ENCODE data around the gene ZNF592. TPM values are rescaled to one million over a fixed set of nuclear protein-coding genes. Genes with fewer than 3 reads are reported as not detected.
"Not testable (repeated sequence)": the region's sequence is repeated elsewhere in the genome, so short reads cannot be mapped to it uniquely, and the experiment has no call there.

ZNF592 gene
- total and polyA plus RNA-seq, 5 experiments from 2014 or later: 3.2 to 40.7 (median 9.4) TPM

- H3K36me3 Mint-ChIP-seq: no peaks in the 10 kb centered on the region
- no peaks in the 10 kb centered on the region for H3K4me1 Mint-ChIP-seq
- peaks cover 0 to 23% (median 4%) of the 10 kb centered on the region in 5 donors for H3K27me3 Mint-ChIP-seq
- ATAC-seq: no peak
- DNase-seq: no peak
- POLR2A ChIA-PET: no interaction called here
- no peak overlapping the region for H3K27ac Mint-ChIP-seq
- no peak overlapping the region for H3K4me3 Mint-ChIP-seq
- H3K9me3 Mint-ChIP-seq: no peaks in the 10 kb centered on the region
Observed at GRCh38 chr15:84840255-84840654, 91.9 kb downstream of the ZNF592 start.

GRCh38 chr15:84840741-84841429 lies 92.5 kb downstream of the ZNF592 start:
- DNase-seq (no peak), ATAC-seq (no peak)
- H3K27ac Mint-ChIP-seq: no peak overlapping the region
- no peaks in the 10 kb centered on the region for H3K4me1 Mint-ChIP-seq
- POLR2A ChIA-PET: no interaction called here
- no peaks in the 10 kb centered on the region for H3K36me3 Mint-ChIP-seq
- H3K27me3 Mint-ChIP-seq: peaks cover 0 to 17% (median 4%) of the 10 kb centered on the region in 5 donors
- peaks cover 0 to 6% (median under 1%) of the 10 kb centered on the region in 9 donors for H3K9me3 Mint-ChIP-seq
- H3K4me3 Mint-ChIP-seq: no peak overlapping the region

- H3K27ac Mint-ChIP-seq: no peak overlapping the region
- no peak overlapping the region for H3K4me3 Mint-ChIP-seq
- POLR2A ChIA-PET: no interaction called here
- H3K4me1 Mint-ChIP-seq: no peaks in the 10 kb centered on the region
- DNase-seq: no peak
- peaks cover 0 to 9% (median 2%) of the 10 kb centered on the region in 5 donors for H3K27me3 Mint-ChIP-seq
- peaks cover 0 to 24% (median 12%) of the 10 kb centered on the region in 9 donors for H3K9me3 Mint-ChIP-seq
- H3K36me3 Mint-ChIP-seq: peaks cover 0 to 12% (median 10%) of the 10 kb centered on the region in 3 donors
- no peak for ATAC-seq
Observed at GRCh38 chr15:84842781-84843180, 94.4 kb downstream of the ZNF592 start.

- Mint-ChIP-seq H3K4me1 (no peaks in the 10 kb centered on the region), H3K9me3 (peaks cover 0 to 35% (median 17%) of the 10 kb centered on the region in 9 donors), H3K27ac (no peak overlapping the region), H3K4me3 (no peak overlapping the region), H3K27me3 (peaks cover 0 to 9% (median 0%) of the 10 kb centered on the region in 5 donors), H3K36me3 (peaks cover 0 to 17% (median 10%) of the 10 kb centered on the region in 3 donors)
- ATAC-seq (no peak), DNase-seq (no peak)
- POLR2A ChIA-PET: no interaction called here
Observed at GRCh38 chr15:84844964-84845363, 96.6 kb downstream of the ZNF592 start.

GRCh38 chr15:84845631-84846030 lies 97.2 kb downstream of the ZNF592 start:
- H3K27me3 Mint-ChIP-seq, H3K4me1 Mint-ChIP-seq, ATAC-seq, POLR2A ChIA-PET, H3K4me3 Mint-ChIP-seq, H3K27ac Mint-ChIP-seq: not testable (repeated sequence)
- Mint-ChIP-seq H3K36me3 (peaks cover 0 to 17% (median 10%) of the 10 kb centered on the region in 3 donors), H3K9me3 (peaks cover 0 to 35% (median 17%) of the 10 kb centered on the region in 9 donors)
- peak in 3 of 10 donors; percentile 14 to 17 (median 16) for DNase-seq

GRCh38 chr15:84846269-84846668 lies 97.9 kb downstream of the ZNF592 start:
- no peak for ATAC-seq
- Mint-ChIP-seq H3K4me1 (no peaks in the 10 kb centered on the region), H3K4me3 (no peak overlapping the region), H3K27me3 (peaks cover 0 to 9% (median 0%) of the 10 kb centered on the region in 5 donors), H3K27ac (no peak overlapping the region), H3K9me3 (peaks cover 0 to 35% (median 17%) of the 10 kb centered on the region in 9 donors), H3K36me3 (peaks cover 0 to 17% (median 10%) of the 10 kb centered on the region in 3 donors)
- POLR2A ChIA-PET: no interaction called here
- no peak for DNase-seq

- H3K9me3 Mint-ChIP-seq: peaks cover 0 to 35% (median 17%) of the 10 kb centered on the region in 9 donors
- peaks cover 0 to 3% (median 0%) of the 10 kb centered on the region in 5 donors for H3K27me3 Mint-ChIP-seq
- POLR2A ChIA-PET: no interaction called here
- H3K4me3 Mint-ChIP-seq: no peak overlapping the region
- DNase-seq (no peak), ATAC-seq (no peak)
- no peak overlapping the region for H3K27ac Mint-ChIP-seq
- H3K36me3 Mint-ChIP-seq: peaks cover 0 to 17% (median 10%) of the 10 kb centered on the region in 3 donors
- no peaks in the 10 kb centered on the region for H3K4me1 Mint-ChIP-seq
Observed at GRCh38 chr15:84847382-84847781, 99.0 kb downstream of the ZNF592 start.

GRCh38 chr15:84852212-84852611 lies 103.8 kb downstream of the ZNF592 start:
- H3K4me1 Mint-ChIP-seq: no peaks in the 10 kb centered on the region
- H3K27ac Mint-ChIP-seq: no peak overlapping the region
- POLR2A ChIA-PET: no interaction called here
- H3K9me3 Mint-ChIP-seq: peaks cover 0 to 17% (median 7%) of the 10 kb centered on the region in 9 donors
- ATAC-seq (no peak), DNase-seq (no peak)
- H3K27me3 Mint-ChIP-seq: no peaks in the 10 kb centered on the region
- H3K4me3 Mint-ChIP-seq: no peak overlapping the region
- peaks cover 0 to 7% (median 2%) of the 10 kb centered on the region in 3 donors for H3K36me3 Mint-ChIP-seq

- Mint-ChIP-seq H3K27ac (peak overlapping the region in 1 of 10 donors; percentile 66), H3K4me1 (no peaks in the 10 kb centered on the region), H3K4me3 (no peak overlapping the region), H3K9me3 (peaks cover 0 to under 1% (median 0%) of the 10 kb centered on the region in 9 donors), H3K27me3 (no peaks in the 10 kb centered on the region), H3K36me3 (no peaks in the 10 kb centered on the region)
- ATAC-seq: no peak
- POLR2A ChIA-PET: no interaction called here
- DNase-seq: no peak
Observed at GRCh38 chr15:84855136-84855535, 106.7 kb downstream of the ZNF592 start.

GRCh38 chr15:84855765-84856164 lies 107.4 kb downstream of the ZNF592 start:
- ATAC-seq (no peak), DNase-seq (no peak)
- Mint-ChIP-seq H3K27me3 (no peaks in the 10 kb centered on the region), H3K36me3 (no peaks in the 10 kb centered on the region), H3K9me3 (no peaks in the 10 kb centered on the region), H3K4me1 (no peaks in the 10 kb centered on the region), H3K27ac (no peak overlapping the region), H3K4me3 (no peak overlapping the region)
- POLR2A ChIA-PET: no interaction called here

Other genes with a start within 250 kb of the ZNF592 start
- gene ZSCAN2, start 147.6 kb upstream of the ZNF592 start, total RNA-seq: 10 to 100 TPM; 10.5 to 13.6 TPM
- gene ZSCAN2, start 147.6 kb upstream of the ZNF592 start, polyA plus RNA-seq: 10 to 100 TPM in 1 of 3 donors, 1 to 10 TPM in 2; 5.1 to 10.1 (median 7.4) TPM
- gene WDR73, start 94.3 kb upstream of the ZNF592 start, total RNA-seq: 10 to 100 TPM; 38.3 to 43.2 TPM
- 10 to 100 TPM; 12.2 to 18.8 (median 17.9) TPM for gene WDR73, start 94.3 kb upstream of the ZNF592 start, polyA plus RNA-seq
- 1 to 10 TPM; 1.6 to 2.1 TPM for gene NMB, start 90.4 kb upstream of the ZNF592 start, total RNA-seq
- gene NMB, start 90.4 kb upstream of the ZNF592 start, polyA plus RNA-seq: 1 to 10 TPM; 1.9 to 5.7 (median 3.3) TPM
- gene SEC11A, start 32.5 kb upstream of the ZNF592 start, total RNA-seq: 10 to 100 TPM; 68.3 to 70.6 TPM
- 100 to 1,000 TPM; 103 to 128 (median 119) TPM for gene SEC11A, start 32.5 kb upstream of the ZNF592 start, polyA plus RNA-seq
- gene ALPK3, start 68.8 kb downstream of the ZNF592 start, total RNA-seq: under 1 TPM; 0.11 to 0.29 TPM
- gene ALPK3, start 68.8 kb downstream of the ZNF592 start, polyA plus RNA-seq: under 1 TPM in 1 of 3 donors, not detected in 2; 0.01 TPM
- not detected for gene SLC28A1, start 136.1 kb downstream of the ZNF592 start, total RNA-seq
- not detected for gene SLC28A1, start 136.1 kb downstream of the ZNF592 start, polyA plus RNA-seq
- 10 to 100 TPM; 24.7 to 32.3 TPM for gene PDE8A, start 233.3 kb downstream of the ZNF592 start, total RNA-seq
- gene PDE8A, start 233.3 kb downstream of the ZNF592 start, polyA plus RNA-seq: 1 to 10 TPM in 1 of 3 donors, under 1 TPM in 2; 0.90 to 3.0 (median 0.93) TPM